Activated T-cell treated with anti-CD3 and anti-CD28 coated beads for 1 hour (primary cell): Measurements from ENCODE around the gene LNX1.

Experiments used
- DNase-seq: peaks from one replicate; pipeline ENCODE4 v3.0.0-alpha.2; 2020; ENCODE audit warnings: low read depth

LNX1 gene

GRCh38 chr4:53534684-53535083, 56.6 kb downstream of the LNX1 start:
- no peak for DNase-seq

- DNase-seq = no peak
Observed at GRCh38 chr4:53532521-53532920, 58.8 kb downstream of the LNX1 start.

GRCh38 chr4:53531585-53532224, 59.6 kb downstream of the LNX1 start:
- no peak for DNase-seq

GRCh38 chr4:53529025-53529424, 62.3 kb downstream of the LNX1 start:
- DNase-seq = no peak

GRCh38 chr4:53527930-53528329, 63.4 kb downstream of the LNX1 start:
- DNase-seq = no peak

- no peak for DNase-seq
Observed at GRCh38 chr4:53527326-53527725, 64.0 kb downstream of the LNX1 start.

GRCh38 chr4:53522334-53522733, 69.0 kb downstream of the LNX1 start:
- no peak for DNase-seq

- no peak for DNase-seq
Observed at GRCh38 chr4:53520116-53520515, 71.2 kb downstream of the LNX1 start.

- no peak for DNase-seq
Observed at GRCh38 chr4:53518807-53519206, 72.5 kb downstream of the LNX1 start.

GRCh38 chr4:53515076-53515475, 76.2 kb downstream of the LNX1 start:
- DNase-seq = no peak

GRCh38 chr4:53514509-53514908, 76.8 kb downstream of the LNX1 start:
- no peak for DNase-seq

GRCh38 chr4:53512608-53513007, 78.7 kb downstream of the LNX1 start:
- DNase-seq = no peak

- DNase-seq = no peak
Observed at GRCh38 chr4:53511014-53511413, 80.3 kb downstream of the LNX1 start.

- no peak for DNase-seq
Observed at GRCh38 chr4:53510321-53510720, 81.0 kb downstream of the LNX1 start.

GRCh38 chr4:53508446-53508845, 82.8 kb downstream of the LNX1 start:
- no peak for DNase-seq

- DNase-seq = no peak
Observed at GRCh38 chr4:53507671-53508286, 83.5 kb downstream of the LNX1 start.

GRCh38 chr4:53507058-53507457, 84.2 kb downstream of the LNX1 start:
- DNase-seq = no peak

- no peak for DNase-seq
Observed at GRCh38 chr4:53505947-53506346, 85.3 kb downstream of the LNX1 start.

GRCh38 chr4:53502094-53502493, 89.2 kb downstream of the LNX1 start:
- no peak for DNase-seq

- DNase-seq = no peak
Observed at GRCh38 chr4:53501561-53501960, 89.7 kb downstream of the LNX1 start.

GRCh38 chr4:53500546-53500945, 90.7 kb downstream of the LNX1 start:
- DNase-seq = no peak

GRCh38 chr4:53499791-53500190, 91.5 kb downstream of the LNX1 start:
- no peak for DNase-seq

GRCh38 chr4:53498706-53499105, 92.6 kb downstream of the LNX1 start:
- DNase-seq = no peak
